ES-I3 (cell line): ENCODE measurements around the gene RAB11FIP3.
"Not testable (repeated sequence)": the region's sequence is repeated elsewhere in the genome, so short reads cannot be mapped to it uniquely, and the experiment has no call there.

Experiments used
- H3K36me3 ChIP-seq: 2 replicates; pipeline ENCODE4 v1.6.1; 2013; ENCODE audit warnings: mild to moderate bottlenecking, low read length, control low read depth, moderate library complexity; ENCODE audit not compliant: insufficient read depth
- H3K4me1 ChIP-seq: 2 replicates; pipeline ENCODE4 v1.6.1; 2013; ENCODE audit warnings: mild to moderate bottlenecking, control low read depth, low read length; ENCODE audit not compliant: insufficient read depth
- H3K9ac ChIP-seq: 2 replicates; pipeline ENCODE4 v1.6.1; 2013; ENCODE audit warnings: low read depth, mild to moderate bottlenecking, low read length, moderate library complexity
- H3K9me3 ChIP-seq: 2 replicates; pipeline ENCODE4 v1.6.1; 2013; ENCODE audit warnings: mild to moderate bottlenecking, low read length, moderate library complexity; ENCODE audit not compliant: control insufficient read depth, insufficient read depth

The RAB11FIP3 gene

GRCh38 chr16:425082-425718 is at the start of gene RAB11FIP3:
TSS of gene RAB11FIP3 (plus strand) at chr16:425649. CDS start at chr16:426007, 358 bp downstream.
- peaks cover 7% of the 10 kb centered on the region; the same call in 1 of the 2 replicates for H3K4me1 ChIP-seq
- H3K9ac ChIP-seq = peak within 1 kb of the TSS; percentile 71
- no peaks in the 10 kb centered on the region; the same call in 1 of the 2 replicates for H3K36me3 ChIP-seq
- no peaks in the 10 kb centered on the region for H3K9me3 ChIP-seq

- Histone ChIP-seq H3K9ac (no peak overlapping the region), H3K4me1 (peaks cover 8% of the 10 kb centered on the region), H3K9me3 (no peaks in the 10 kb centered on the region), H3K36me3 (peaks cover 6% of the 10 kb centered on the region)
These were observed 49.3 kb upstream of the RAB11FIP3 start for GRCh38 chr16:375927-376816.

- Histone ChIP-seq H3K4me1 (peaks cover 8% of the 10 kb centered on the region), H3K9ac (no peak overlapping the region), H3K9me3 (no peaks in the 10 kb centered on the region), H3K36me3 (peaks cover 6% of the 10 kb centered on the region)
These were observed 48.5 kb upstream of the RAB11FIP3 start for GRCh38 chr16:376817-377418.

GRCh38 chr16:377419-377951 is 48.0 kb upstream of the RAB11FIP3 start:
- Histone ChIP-seq H3K9me3 (no peaks in the 10 kb centered on the region), H3K9ac (no peak overlapping the region), H3K36me3 (peaks cover 6% of the 10 kb centered on the region), H3K4me1 (peaks cover 8% of the 10 kb centered on the region)

GRCh38 chr16:378113-378820 is 47.2 kb upstream of the RAB11FIP3 start:
- H3K9me3 ChIP-seq, H3K36me3 ChIP-seq, H3K9ac ChIP-seq: not testable (repeated sequence)
- H3K4me1 ChIP-seq = peaks cover 10% of the 10 kb centered on the region

GRCh38 chr16:378821-379182 is 46.6 kb upstream of the RAB11FIP3 start:
- Histone ChIP-seq H3K36me3 (peaks cover 6% of the 10 kb centered on the region), H3K4me1 (peaks cover 14% of the 10 kb centered on the region), H3K9ac (no peak overlapping the region)

GRCh38 chr16:379183-379960 is 46.1 kb upstream of the RAB11FIP3 start:
- Histone ChIP-seq H3K9ac (no peak overlapping the region), H3K36me3 (peaks cover 6% of the 10 kb centered on the region), H3K9me3 (no peaks in the 10 kb centered on the region), H3K4me1 (peaks cover 17% of the 10 kb centered on the region)

More at GRCh38 chr16:378821-379182, 46.6 kb upstream of the RAB11FIP3 start:
- no peaks in the 10 kb centered on the region for H3K9me3 ChIP-seq

- Histone ChIP-seq H3K9ac (no peak overlapping the region; the same call in 1 of the 2 replicates), H3K9me3 (no peaks in the 10 kb centered on the region), H3K4me1 (peaks cover 21% of the 10 kb centered on the region), H3K36me3 (no peaks in the 10 kb centered on the region)
These were observed 45.3 kb upstream of the RAB11FIP3 start for GRCh38 chr16:379961-380761.

- Histone ChIP-seq H3K9ac (peak overlapping the region; percentile 94), H3K36me3 (no peaks in the 10 kb centered on the region), H3K4me1 (peaks cover 21% of the 10 kb centered on the region), H3K9me3 (no peaks in the 10 kb centered on the region)
These were observed 44.8 kb upstream of the RAB11FIP3 start for GRCh38 chr16:380762-381011.

- peak overlapping the region; percentile 94 for H3K9ac ChIP-seq
- no peaks in the 10 kb centered on the region for H3K9me3 ChIP-seq
- no peaks in the 10 kb centered on the region for H3K36me3 ChIP-seq
- H3K4me1 ChIP-seq = peaks cover 21% of the 10 kb centered on the region
These were observed 44.2 kb upstream of the RAB11FIP3 start for GRCh38 chr16:381012-381788.

GRCh38 chr16:381789-382717 is 43.4 kb upstream of the RAB11FIP3 start, which contains the start of gene PGAP6:
TSS of gene PGAP6 (minus strand) at chr16:381978. CDS start at chr16:381821, 157 bp downstream.
- Histone ChIP-seq H3K9ac (peak within 1 kb of the TSS; percentile 94), H3K9me3 (no peaks in the 10 kb centered on the region), H3K36me3 (no peaks in the 10 kb centered on the region), H3K4me1 (peaks cover 21% of the 10 kb centered on the region)
